OCI-LY1 (cell line): ENCODE data around the gene ST8SIA2.

Source experiments
- H2AFZ ChIP-seq: fragments of 200-600 bp; sonication (generic), shearing (Covaris generic); 2 replicates; pipeline ENCODE4 v1.6.0; 2014; ENCODE audit warnings: antibody characterized with exemption, mild to moderate bottlenecking, low read length
- H3F3A ChIP-seq: fragments of 200-600 bp; sonication (generic), shearing (Covaris generic); 2 replicates; pipeline ENCODE4 v1.6.0; 2014; ENCODE audit warnings: mild to moderate bottlenecking, antibody characterized with exemption, low read length, moderate library complexity; ENCODE audit not compliant: insufficient read depth
- H3K27ac ChIP-seq: fragments of 200-600 bp; sonication (generic); 2 replicates; pipeline ENCODE4 v1.5.1; 2014; ENCODE audit warnings: low read length, mixed run types, mild to moderate bottlenecking, low read depth; ENCODE audit not compliant: poor library complexity, severe bottlenecking
- H3K27me3 ChIP-seq: fragments of 200-600 bp; sonication (generic); 2 replicates; pipeline ENCODE4 v1.6.0; 2014; ENCODE audit warnings: antibody characterized with exemption, mild to moderate bottlenecking, low read length, moderate library complexity; ENCODE audit not compliant: insufficient read depth
- H3K36me3 ChIP-seq: fragments of 200-600 bp; sonication (generic); 2 replicates; pipeline ENCODE4 v1.6.1; 2014; ENCODE audit warnings: mild to moderate bottlenecking, antibody characterized with exemption, low read length, moderate library complexity, mixed read lengths; ENCODE audit not compliant: insufficient read depth
- H3K4me1 ChIP-seq: fragments of 200-600 bp; sonication (generic); 2 replicates; pipeline ENCODE4 v1.5.1; 2014; ENCODE audit warnings: mild to moderate bottlenecking, low read length, moderate library complexity; ENCODE audit not compliant: insufficient read depth, severe bottlenecking
- H3K4me2 ChIP-seq: fragments of 200-600 bp; sonication (generic), shearing (Covaris generic); 2 replicates; pipeline ENCODE4 v1.6.1; 2014; ENCODE audit warnings: low read length
- H3K4me3 ChIP-seq: fragments of 200-600 bp; sonication (generic); 2 replicates; pipeline ENCODE4 v1.5.1; 2014; ENCODE audit warnings: low read length, low read depth, mild to moderate bottlenecking, mixed read lengths; ENCODE audit not compliant: poor library complexity, severe bottlenecking
- H3K79me2 ChIP-seq: fragments of 200-600 bp; shearing (Covaris generic); 2 replicates; pipeline ENCODE4 v1.6.1; 2016; ENCODE audit warnings: mixed run types, low read length, mixed read lengths; ENCODE audit not compliant: insufficient read depth
- H3K9ac ChIP-seq: fragments of 200-600 bp; sonication (generic), shearing (Covaris generic); 2 replicates; pipeline ENCODE4 v1.6.1; 2014; ENCODE audit warnings: mild to moderate bottlenecking, low read length, mixed read lengths
- H3K9me2 ChIP-seq: fragments of 200-600 bp; sonication (generic), shearing (Covaris generic); 2 replicates; pipeline ENCODE4 v1.6.1; 2014; ENCODE audit warnings: low read depth, mild to moderate bottlenecking, low read length, mixed read lengths
- H3K9me3 ChIP-seq: fragments of 200-600 bp; shearing (Covaris generic); 2 replicates; pipeline ENCODE4 v1.6.1; 2014; ENCODE audit warnings: low read length, mixed read lengths
- H4K20me1 ChIP-seq: fragments of 200-600 bp; sonication (generic), shearing (Covaris generic); 2 replicates; pipeline ENCODE4 v1.6.0; 2016; ENCODE audit warnings: mild to moderate bottlenecking, low read length; ENCODE audit not compliant: insufficient read depth
- CTCF ChIP-seq: fragments of 200-600 bp; sonication (generic), shearing (Covaris generic); IDR thresholded peaks from 2 replicates; pipeline ENCODE4 v1.5.1; 2017; ENCODE audit warnings: mild to moderate bottlenecking, antibody characterized with exemption, low read length, moderate library complexity, mixed read lengths
- EZH2 ChIP-seq: fragments of 200-600 bp; sonication (generic), shearing (Covaris generic); IDR thresholded peaks from 2 replicates; pipeline ENCODE4 v1.8.0; 2017; ENCODE audit warnings: borderline replicate concordance, mixed run types, mild to moderate bottlenecking, antibody characterized with exemption, low read length, moderate library complexity, mixed read lengths

The ST8SIA2 gene

DNA sequence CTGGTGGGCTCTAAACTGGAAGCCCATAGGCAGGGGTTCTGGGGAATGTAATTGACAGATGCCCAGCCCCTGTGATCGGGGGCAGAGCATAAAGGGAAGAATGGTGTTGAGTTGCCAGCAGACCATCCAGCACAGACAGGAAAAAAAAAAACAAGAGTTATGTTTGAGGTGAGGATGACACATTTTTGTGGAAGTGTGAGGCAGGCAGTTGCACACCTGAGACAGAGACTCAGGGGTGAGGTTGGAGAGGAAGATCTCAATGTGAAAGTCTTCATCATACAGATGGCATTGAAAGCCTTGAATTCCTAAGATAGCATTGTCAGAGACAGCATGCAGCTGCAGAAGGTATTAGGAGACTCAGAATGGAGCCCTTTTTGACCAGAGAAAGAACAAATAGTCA lies 18.6 kb upstream of the ST8SIA2 start:
- Histone ChIP-seq H3K27me3 (no peaks in the 10 kb centered on the region), H3K4me3 (no peak overlapping the region), H4K20me1 (no peaks in the 10 kb centered on the region), H3K4me1 (no peaks in the 10 kb centered on the region), H3K9me2 (no peaks in the 10 kb centered on the region), H3F3A (no peaks in the 10 kb centered on the region), H3K9ac (no peak overlapping the region), H3K9me3 (no peaks in the 10 kb centered on the region), H3K79me2 (no peaks in the 10 kb centered on the region), H3K27ac (no peak overlapping the region), H3K36me3 (no peaks in the 10 kb centered on the region), H3K4me2 (no peak overlapping the region), H2AFZ (no peak overlapping the region)
- TF ChIP-seq CTCF (no peak), EZH2 (no peak)

DNA sequence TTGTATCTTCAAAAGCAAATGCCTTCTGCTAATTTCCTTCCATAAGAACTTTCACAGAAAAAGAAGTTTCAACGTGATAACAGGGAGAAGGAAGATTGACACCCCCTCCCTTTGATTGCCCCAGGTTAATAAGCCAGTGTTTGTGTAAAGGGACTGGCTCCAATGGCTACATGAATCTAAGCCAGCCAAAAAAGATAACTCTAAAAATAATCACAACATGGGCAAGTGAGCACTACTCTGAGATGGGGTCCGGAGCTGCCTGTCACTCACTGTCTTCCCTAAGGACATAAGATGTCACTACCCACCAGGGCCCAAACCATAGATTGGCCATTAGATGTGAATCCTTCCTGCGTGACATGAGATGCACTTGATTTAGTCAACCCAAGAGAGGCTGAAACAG lies 17.6 kb upstream of the ST8SIA2 start:
- Histone ChIP-seq H3K4me3 (no peak overlapping the region), H3K9ac (no peak overlapping the region), H4K20me1 (no peaks in the 10 kb centered on the region), H3K9me3 (no peaks in the 10 kb centered on the region), H2AFZ (no peak overlapping the region), H3K27ac (no peak overlapping the region), H3K4me2 (no peak overlapping the region), H3K9me2 (no peaks in the 10 kb centered on the region), H3K4me1 (no peaks in the 10 kb centered on the region), H3K27me3 (no peaks in the 10 kb centered on the region), H3F3A (no peaks in the 10 kb centered on the region), H3K79me2 (no peaks in the 10 kb centered on the region), H3K36me3 (no peaks in the 10 kb centered on the region)
- TF ChIP-seq EZH2: no peak
- TF ChIP-seq CTCF: no peak

- no peak overlapping the region for H3K4me3 ChIP-seq
Observed at GRCh38 chr15:92377083-92377789, 16.4 kb upstream of the ST8SIA2 start.

More at GRCh38 chr15:92377083-92377789, 16.4 kb upstream of the ST8SIA2 start:
- no peak overlapping the region for H2AFZ ChIP-seq
- no peak overlapping the region for H3K9ac ChIP-seq
- no peak overlapping the region for H3K27ac ChIP-seq
- no peaks in the 10 kb centered on the region for H3K36me3 ChIP-seq
- no peaks in the 10 kb centered on the region for H4K20me1 ChIP-seq
- TF ChIP-seq CTCF (no peak), EZH2 (no peak)
- no peak overlapping the region for H3K4me2 ChIP-seq
- H3F3A ChIP-seq: no peaks in the 10 kb centered on the region
- no peaks in the 10 kb centered on the region for H3K9me2 ChIP-seq
- H3K4me1 ChIP-seq: no peaks in the 10 kb centered on the region
- H3K27me3 ChIP-seq: no peaks in the 10 kb centered on the region
- no peaks in the 10 kb centered on the region for H3K9me3 ChIP-seq
- H3K79me2 ChIP-seq: no peaks in the 10 kb centered on the region
